Activated CD4-positive, alpha-beta T cell treated with anti-CD3 and anti-CD28 coated beads, Interleukin-2, Interleukin-6, amounts not matched to agents 100 ng/mL and 50 ng/mL, durations not matched to agents 16 hours and 8 hours (primary cell): ENCODE data around the gene SSC4D.

ENCODE experiments used
- DNase-seq: peaks from one replicate; pipeline ENCODE4 v3.0.0-alpha.2; 2020

Gene SSC4D

DNA sequence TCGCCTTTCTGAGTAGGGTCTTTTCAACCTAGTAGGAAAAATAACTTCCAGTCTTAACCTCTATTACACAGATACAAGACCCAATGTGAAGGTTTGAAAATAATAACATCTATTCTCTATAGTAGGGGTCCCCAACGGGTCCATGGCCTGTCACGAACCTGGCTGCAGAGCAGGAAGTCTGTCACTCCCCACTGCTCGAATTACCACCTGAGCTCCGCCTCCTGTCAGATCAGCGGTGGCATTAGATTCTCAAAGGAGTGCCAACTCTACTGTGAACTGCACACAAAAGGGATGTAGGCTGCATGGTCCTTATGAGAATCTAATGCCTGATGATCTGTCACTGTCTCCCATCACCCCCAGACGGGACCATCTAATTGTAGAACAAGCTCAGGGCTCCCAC lies 58.1 kb downstream of the SSC4D start:
- DNase-seq: no peak

DNA sequence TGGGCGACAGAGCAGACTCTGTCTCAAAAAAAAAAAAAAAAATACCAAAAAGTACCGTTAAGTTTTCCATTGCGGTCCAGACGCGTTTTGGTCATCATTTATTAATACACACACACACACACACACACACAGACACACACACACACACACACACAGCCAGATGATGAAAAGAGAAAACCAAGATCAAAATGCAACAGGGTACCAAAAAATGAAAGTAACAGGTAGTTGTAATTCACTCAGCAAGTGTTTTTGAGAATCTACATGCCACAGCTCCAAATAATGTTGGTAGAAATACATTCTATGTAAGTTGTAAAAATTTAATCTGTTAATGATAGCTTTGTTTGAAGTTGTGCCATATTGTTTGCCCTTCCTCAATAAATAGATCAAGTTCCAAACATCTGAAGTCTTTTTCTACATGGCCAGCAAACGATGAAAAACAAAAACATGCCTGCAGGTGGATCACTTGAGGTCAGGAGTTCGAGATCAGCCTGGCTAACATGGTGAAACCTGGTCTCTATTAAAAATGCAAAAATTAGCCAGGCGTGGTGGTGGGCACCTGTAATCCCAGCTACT lies 60.1 kb downstream of the SSC4D start:
- no peak for DNase-seq

DNA sequence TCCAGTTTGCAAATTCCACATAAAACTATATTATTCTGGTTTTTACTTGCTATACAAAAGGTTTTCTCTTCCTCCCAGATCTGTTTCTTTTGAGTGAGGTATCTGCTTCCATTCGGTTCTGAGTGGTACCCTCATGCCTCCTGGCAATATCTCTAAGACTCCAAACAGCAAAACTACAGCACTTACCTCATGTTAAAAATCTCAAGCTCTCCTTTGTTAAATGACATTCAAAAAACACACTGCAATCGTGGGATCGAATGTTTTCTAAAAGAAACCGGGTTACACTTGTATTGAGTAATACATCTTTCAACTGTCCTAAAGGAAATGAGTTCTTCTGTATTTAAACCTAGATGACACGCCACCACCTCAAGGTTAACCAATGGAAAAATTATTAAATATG lies 61.8 kb downstream of the SSC4D start:
- no peak for DNase-seq

DNA sequence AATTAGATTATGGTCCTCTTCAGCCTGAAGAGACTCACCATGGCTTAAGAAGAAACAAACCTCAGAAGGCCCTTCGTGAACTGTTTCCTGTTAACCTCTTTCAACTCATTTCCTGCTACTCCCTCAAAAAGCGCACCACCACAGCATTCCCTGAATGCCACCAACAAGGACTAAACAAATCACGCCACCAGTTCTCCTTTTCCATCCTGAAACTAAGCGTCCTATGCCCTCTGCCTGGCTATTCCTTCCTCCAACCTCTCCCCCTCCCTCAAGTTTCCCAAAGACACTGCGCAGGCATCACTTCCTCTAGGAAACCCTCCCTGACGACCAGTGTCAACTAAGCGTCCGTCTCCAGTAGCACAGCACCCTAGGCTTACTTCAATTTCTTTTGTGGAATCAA lies 62.7 kb downstream of the SSC4D start:
- no peak for DNase-seq

DNA sequence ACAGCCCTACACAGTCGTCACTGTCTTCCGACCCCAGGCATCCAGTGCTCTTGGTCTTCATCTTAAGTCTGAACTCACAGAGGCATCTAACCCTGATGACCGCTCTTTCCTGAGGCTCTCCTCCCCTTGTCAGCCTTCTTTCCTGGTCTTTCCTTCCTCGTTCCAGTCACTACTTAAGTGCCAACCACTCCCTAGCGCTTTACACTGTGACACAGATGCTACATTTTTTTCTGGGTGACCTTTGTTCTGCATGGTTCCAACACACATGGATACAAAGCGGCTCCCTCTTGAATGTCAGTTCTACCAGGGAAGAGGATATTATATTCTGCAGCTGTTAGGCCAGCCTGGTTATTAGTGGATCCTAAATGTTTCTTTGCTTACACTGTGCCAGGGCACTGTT lies 63.4 kb downstream of the SSC4D start:
- DNase-seq: no peak

DNA sequence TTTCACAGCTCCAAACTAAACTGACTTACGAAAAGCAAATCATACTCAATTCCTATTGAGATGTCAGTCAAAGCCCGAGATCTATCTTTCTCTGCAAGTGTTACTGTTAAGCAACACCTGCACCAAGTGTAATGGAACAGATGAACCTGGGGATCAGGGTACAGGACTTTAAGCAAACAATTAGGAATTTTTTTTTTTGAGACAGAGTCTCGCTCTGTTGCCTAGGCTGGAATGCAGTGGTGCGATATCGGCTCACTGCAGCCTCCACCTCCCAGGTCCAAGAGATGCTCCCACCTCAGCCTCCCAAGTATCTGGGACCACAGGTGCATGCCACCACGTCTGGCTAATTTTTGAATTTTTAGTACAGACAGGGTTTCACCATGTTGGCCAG lies 65.6 kb downstream of the SSC4D start:
- no peak for DNase-seq

DNA sequence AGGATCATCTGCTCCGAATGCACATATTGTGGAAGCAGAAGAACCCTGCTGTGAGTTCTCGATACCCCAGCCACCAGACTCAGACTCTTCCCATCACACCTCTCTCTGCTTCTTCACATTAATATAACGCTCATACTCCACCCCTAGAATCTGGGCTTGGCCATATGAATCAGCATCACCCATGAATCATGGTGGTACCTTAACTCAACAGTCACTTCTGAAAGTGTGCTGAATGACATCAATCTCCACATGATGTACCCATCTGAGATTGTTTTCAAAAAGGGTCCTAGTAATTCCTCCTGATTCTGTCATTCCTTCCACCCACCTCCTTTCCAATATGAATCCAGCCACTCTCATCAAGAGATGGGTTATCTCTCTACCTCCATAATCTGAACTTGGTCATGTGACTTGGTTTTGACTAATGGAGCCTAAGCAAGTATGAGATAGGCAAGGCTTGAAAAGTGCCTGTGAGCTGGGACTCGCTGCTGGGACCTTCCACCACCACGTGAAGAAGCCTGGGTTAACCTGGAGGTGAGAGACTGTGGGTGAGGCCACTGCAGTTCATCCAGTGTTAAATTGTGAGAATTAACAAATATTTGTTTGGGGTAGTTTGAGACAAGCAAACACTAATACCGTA lies 66.1 kb downstream of the SSC4D start:
- DNase-seq: peak; percentile 53

DNA sequence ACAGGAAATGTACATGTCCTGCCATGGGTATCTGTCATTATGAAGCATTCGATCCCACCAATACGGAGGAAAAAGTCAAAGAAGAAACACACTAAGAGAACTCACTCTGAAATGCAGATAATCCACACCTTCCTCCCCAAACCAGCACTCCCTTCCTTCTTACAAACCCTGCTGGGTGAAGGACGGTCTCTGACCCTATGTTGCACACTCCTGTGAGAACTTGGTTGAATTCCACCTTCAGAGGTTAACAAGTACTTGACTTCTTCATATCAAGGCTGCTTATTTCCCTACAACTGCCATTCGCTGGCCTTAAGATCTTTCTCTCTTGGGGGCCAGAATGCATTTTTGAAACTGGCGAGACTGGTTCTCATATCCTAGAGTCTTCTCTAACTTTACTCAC lies 67.3 kb downstream of the SSC4D start:
- no peak for DNase-seq

DNA sequence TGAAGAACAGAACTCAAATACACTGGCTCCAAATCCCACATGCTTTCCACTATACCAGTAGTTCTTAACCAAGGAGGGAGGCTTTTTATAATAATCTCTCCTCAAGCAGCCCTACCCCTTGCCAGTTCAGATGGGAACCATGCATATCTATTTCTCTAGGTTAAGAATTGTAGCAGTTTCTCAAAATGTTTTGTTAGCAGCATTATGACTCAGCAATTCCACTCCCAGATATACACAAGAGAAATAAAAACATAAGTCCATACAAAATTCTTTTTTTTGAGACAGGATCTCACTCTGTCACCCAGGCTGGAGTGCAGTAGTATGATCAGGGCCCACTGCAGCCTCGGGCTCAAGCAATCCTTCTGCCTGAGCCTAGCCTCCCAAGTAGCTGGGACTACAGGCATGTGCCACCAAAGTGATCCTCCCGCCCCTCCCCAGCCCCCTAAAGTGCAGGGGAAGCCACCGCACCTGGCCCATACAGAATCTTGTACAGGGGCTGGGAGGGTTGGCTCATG lies 68.8 kb downstream of the SSC4D start:
- no peak for DNase-seq
